HG03108 (cell line): Measurements from ENCODE around the gene TREX2.

Source experiments
- ATAC-seq: cut with Tn5 transposase; IDR thresholded peaks from one replicate; pipeline ENCODE4 v1.9.1; 2021; ENCODE audit warnings: moderate library complexity; ENCODE audit not compliant: unreplicated experiment

TREX2 gene, protein sequence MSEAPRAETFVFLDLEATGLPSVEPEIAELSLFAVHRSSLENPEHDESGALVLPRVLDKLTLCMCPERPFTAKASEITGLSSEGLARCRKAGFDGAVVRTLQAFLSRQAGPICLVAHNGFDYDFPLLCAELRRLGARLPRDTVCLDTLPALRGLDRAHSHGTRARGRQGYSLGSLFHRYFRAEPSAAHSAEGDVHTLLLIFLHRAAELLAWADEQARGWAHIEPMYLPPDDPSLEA

GRCh38 chrX:153445856-153446635, at the start of gene TREX2:
TSS of gene TREX2 (minus strand) at chrX:153446056. CDS start at chrX:153445430, 626 bp downstream.
- no peak for ATAC-seq

DNA sequence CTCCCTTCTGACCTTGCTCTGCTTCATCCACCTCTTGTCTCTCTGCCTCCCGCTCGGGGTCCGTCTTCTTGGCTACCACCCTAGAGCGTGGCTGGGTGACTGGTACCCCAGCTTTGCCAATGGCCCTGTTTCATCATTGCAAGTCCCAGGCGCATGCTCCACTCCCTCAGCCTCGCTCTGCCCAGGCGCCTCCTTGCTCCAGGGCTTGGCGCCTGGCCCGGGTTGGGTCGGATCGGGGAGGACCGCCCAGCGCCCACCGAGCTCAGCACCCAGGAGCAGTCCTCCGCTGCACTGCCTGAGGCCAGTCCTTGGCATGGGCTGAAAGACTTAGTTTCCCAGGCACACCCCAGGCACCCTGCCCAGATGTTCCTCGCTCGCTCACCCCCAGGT, 49.5 kb upstream of the TREX2 start:
- no peak for ATAC-seq

- no peak for ATAC-seq
Measured at GRCh38 chrX:153494541-153495361, 48.9 kb upstream of the TREX2 start, which contains the start of gene BGN. TSS of gene BGN (plus strand) at chrX:153494980. CDS start at chrX:153504632, 9,652 bp downstream.

- ATAC-seq = no peak
Measured at GRCh38 chrX:153494061-153494460, 48.2 kb upstream of the TREX2 start.

DNA sequence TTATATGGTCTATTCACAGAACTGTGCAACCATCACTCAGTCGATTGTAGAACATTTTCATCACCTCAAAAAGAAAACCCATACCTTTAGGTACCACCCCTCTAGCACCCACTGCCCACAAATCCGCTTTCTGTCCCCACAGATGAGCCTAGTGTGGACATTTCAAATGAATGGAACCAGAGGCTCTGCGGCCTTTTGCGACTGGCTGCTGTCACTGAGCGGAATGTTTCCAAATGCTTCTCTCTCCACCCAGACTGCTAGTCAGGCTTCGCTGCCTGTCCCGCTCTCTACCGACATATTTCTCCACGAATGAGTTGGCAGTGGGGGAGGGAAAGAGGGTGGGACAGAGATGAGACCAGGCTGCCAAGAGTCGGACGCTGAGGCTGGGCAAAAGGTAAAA, 47.2 kb upstream of the TREX2 start:
- no peak for ATAC-seq

DNA sequence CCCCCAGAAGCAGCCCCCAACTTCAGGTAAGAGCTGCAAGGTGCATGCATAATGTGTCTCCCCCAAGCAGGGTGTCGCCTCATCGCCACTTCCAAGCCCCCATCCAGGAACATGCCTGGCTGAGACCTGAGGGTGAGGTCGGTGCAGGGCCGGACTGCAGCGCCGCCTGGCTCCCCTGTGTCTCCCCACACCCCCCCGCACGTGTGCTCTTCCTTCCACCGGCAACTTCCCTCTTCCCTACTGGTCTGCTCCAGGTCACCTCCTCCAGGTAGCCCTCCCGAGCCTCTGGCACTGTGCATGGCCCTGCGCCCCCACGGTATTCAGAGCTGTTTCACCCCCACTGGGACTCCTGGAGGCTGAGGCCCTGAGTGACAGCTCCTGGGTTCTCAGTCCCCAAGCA, 46.7 kb upstream of the TREX2 start:
- ATAC-seq = no peak

- ATAC-seq = no peak
Measured at GRCh38 chrX:153491918-153492317, 46.1 kb upstream of the TREX2 start.

DNA sequence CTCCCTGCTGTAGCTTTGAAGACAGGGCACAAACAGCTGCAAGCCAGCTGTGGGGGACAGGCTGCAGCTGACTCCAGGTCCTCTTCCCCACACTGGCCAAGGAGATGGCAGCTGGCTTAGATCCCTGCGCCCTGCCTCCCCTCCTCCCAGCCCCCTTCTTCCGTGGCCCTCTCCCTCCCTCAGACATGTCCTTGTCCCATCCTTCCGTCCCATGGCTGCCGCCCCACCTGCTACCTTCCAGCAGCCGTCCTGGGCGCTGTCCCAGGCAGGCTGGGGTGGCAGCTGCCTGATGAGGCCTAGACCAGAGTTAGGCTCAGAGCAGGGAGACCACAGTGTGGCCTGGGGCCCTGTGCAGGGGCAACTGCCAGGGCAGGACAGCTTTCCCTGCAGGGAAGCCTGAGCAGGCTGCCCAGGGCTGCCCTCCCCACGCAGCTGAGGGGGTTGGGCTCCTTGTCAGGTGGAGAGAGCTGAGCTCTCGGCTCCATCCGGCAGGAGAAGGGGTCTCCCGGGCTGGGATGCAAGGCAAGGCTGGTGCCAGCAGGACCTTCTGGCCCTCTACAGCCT, 45.6 kb upstream of the TREX2 start:
- ATAC-seq = no peak

DNA sequence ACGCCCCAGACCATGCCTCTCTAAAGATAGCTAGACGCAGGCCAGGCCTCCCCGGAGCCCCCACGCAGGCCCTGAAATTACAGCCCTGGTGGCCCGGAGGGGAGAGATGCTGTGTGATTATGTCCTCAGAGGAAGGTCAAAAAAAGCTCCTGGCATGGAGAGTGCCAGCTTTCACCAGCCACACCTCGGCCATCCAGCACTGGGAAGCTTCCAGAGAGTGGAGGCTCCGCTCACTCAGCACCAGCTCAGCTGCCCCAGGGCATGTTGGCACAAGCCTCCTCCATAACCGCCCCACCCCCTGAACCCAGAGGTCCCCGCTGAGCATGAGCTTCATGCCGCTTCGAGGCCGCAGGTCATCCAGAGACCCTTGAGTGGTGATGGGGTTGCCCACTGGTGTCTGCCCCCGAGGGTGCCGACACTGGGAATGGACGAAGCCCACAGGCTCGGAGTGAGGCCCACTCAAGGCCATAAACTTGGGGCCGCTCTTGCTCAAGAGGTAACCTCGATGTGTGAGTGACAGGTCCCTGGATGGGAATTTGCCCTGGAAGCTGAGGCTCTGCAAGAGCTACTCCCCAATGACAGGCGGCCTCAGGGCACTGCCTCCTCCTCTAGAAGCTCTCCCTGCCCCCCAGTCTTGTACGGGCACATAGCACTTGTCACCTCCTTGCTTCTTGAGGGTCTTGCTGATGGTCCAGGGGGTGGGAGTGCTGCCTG, 44.5 kb upstream of the TREX2 start:
- ATAC-seq = no peak

GRCh38 chrX:153488231-153488914, 42.5 kb upstream of the TREX2 start:
- ATAC-seq = no peak

- ATAC-seq = no peak
Measured at GRCh38 chrX:153487590-153488071, 41.8 kb upstream of the TREX2 start.

DNA sequence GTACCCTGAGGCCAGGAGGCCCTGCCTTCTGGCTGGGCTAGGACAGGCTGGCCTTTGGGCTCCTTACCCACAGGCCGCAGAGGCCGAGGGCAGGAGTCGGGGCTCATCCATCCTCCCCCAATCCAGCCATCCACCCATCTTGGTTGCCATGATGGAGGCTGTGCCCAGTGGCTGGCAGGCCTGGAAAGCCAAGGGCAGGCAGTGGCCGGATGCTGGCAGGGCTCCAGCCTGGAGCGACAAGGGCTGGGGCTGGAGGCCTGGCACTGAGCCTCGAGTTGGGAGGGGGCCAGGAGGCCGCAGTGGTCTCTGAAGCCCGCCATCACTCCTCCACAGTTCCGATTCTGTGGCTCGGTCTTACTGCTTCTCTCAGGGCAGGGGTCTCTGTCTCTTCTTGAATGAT, 40.3 kb upstream of the TREX2 start:
- ATAC-seq = no peak

DNA sequence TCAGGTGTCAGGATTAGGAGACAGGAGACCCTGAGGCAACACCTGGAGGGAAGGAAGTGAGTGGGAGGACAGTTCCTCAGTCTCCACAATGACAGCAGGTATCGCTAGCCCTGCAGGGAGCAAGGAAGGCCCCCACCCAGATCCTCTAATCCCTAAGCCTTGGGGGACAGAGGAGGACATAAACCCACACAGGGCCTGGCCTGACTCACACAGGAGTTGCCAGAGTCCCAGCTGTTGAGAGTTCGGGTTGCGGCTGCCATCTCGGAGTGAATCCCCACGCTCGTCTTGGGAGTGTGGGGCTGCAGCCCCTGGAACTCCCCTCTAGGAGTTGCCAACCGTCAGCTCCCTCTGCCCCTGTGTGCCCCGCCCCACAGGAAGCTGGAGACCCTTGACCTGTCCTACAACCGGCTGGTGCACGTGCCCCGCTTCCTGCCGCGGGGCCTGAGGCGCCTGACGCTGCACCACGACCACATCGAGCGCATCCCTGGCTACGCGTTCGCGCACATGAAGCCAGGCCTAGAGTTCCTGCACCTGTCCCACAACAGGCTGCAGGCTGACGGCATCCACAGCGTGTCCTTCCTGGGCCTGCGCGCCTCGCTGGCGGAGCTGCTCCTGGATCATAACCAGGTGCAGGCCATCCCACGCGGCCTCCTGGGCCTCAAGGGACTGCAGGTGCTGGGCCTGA, 39.7 kb upstream of the TREX2 start:
- ATAC-seq = no peak

- no peak for ATAC-seq
Measured at GRCh38 chrX:153482376-153483015, 36.6 kb upstream of the TREX2 start.

DNA sequence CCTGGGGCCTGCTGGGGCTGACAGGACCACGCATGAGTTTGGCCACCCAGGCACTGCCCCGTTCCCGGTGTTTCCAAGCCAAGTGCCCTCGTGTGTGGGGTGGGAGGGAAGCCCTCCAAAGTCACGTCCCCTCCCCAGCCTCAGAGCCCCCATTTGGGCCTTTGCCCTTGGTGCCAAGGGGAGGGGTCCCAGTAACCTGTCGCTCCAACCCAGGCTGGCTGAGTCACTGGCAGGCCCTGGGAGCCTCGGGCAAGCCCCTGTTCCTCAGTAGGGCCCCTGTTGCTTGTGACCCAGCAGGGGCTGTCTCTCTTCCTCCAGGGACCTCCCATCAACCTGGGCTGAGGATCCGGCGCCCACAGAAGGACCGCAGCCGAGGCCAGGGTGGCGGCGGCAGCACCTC, 35.2 kb upstream of the TREX2 start:
- no peak for ATAC-seq

DNA sequence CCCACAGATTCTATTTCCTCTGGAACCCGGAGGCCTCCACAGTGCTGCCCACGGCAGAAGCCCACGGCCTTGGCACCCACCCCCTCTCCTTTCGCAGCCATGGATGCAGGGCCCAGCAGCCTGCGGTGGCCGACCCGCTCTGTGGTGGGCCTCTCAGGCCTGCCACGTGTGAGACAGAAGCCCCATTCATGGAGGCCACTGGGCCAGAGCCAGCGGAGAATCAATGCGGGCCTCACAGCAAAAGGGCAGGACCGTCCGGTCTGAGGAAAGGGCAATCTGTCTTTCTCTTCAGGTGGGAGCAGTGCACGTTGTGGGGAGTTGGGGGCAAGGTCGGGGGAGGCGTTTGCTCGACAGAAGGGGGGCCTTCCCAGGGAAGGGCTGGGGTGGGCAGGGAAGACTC, 32.9 kb upstream of the TREX2 start:
- ATAC-seq = no peak

GRCh38 chrX:153477901-153478300, 32.0 kb upstream of the TREX2 start:
- no peak for ATAC-seq

DNA sequence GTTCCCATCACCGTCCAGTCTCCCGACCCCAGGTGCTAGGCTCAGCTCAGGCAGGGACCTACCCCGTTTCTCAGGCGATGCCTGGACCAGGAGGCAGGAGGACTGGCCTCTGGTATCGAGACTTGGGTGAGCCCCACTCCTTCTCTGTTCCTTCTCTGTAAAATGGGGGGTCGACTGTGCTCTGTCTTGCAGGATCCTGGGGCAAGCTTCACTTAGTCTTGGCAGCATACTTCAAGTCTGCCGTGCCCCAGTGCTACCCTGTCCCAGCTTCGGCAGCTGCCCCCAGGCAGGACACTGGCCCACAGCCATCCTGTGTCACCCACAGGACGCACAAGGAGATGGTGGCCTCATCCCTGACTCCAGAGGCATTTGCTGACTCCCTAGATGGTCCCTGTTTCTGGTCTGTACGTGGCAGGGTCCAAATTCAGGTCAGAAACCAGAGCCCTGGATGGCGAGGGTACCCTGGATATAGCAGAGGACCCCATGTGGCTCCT, 31.6 kb upstream of the TREX2 start:
- no peak for ATAC-seq
